NOMO-1 treated with dmso at 0.1 percent for 144 hours (cell line): ENCODE measurements around the gene KRTAP5-1.

Experiments used
- DNase-seq: peaks from one replicate; lab custom pipeline; 2025; ENCODE audit not compliant: unreplicated experiment; lab: John Stamatoyannopoulos, UW

The KRTAP5-1 gene

GRCh38 chr11:1560649-1561251, 24.3 kb downstream of the KRTAP5-1 start:
- DNase-seq: no peak

DNA sequence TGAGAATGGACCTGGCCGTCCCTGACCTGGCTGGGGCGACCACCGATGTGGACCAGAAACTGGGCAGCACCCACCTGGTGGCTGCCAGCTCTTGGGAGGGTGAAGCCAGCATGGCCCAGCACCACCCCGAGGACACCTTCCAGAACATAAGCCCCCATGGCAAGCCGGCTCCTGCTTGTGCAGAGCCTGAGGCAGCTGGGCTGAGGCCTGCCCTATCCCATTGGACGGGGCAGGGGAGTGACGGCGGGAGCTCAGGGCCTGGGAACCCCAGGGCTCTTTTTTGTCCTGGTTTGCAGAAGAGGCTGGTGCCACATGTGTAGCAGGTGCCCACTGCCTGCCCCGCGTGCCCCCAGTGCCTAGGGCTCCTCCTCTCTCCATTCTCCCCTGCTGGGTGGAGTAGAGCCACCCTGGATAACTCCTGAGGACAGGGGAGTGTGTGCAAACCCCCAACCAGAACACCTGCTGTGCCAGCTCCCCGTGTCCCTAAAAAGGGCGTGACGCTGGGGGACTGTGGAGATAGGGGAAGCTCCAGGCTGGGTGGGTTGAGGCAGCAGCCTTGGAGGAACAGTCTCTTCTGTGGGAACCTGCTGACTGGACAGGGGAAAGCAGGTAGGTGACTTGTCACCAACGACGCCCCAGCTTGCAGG, 25.0 kb downstream of the KRTAP5-1 start:
- DNase-seq: no peak

DNA sequence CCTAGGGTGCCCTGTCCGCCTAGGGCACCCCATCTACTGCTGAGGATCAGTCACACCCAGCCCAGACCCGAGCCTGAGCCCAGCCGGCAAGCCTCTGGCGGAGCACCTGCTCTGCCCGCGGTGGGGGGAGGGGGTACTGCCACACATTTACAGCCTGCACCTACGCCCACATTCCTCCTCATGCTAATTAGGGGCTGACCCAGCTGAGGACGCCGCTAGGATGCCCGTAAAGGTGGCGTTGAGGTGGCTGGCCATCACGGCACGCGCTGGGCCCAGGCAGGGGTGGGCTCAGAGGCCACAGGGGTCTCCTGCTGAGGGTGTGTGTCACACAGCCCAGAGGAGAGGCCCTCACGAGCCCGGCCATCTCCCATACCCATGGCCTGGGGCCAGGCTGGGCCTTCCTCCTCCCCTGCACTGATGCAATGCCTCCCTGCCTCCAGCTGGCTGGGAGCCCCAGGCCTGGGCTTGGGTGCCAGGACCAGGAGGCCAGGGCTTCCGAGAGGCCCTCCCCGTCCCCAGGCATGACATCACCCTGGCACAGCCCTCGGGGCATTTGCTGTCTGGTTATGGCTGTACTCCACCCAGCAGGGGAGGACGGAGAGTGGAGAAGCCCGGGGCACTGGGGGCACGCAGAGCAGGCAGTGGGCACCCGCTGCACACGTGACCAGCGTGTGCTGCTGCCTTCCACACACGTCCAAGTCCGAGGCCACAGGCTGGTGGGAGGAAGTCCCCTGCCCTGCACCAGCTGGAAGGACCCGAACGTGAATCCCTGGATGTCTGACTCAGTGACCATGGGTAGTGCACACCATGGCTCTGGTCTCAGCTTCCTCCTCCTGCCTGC, 25.8 kb downstream of the KRTAP5-1 start:
- DNase-seq: no peak

DNA sequence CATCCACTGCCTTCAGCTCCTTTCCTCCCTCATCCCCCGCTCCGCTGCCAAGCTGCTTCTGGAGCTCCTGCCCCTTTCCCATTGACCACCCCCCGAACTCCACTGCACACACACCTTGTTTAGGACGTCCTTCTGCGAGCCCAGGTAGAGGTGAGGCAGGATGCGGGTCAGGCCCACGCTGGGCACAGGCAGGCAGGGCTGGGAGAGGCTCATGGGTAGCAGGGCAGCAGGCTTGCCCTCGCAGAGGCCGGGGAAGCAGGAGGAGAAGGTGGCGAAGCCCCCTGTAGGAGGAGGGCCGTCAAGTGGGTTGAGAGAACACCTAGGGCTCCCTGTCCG, 26.3 kb downstream of the KRTAP5-1 start:
- DNase-seq: no peak

DNA sequence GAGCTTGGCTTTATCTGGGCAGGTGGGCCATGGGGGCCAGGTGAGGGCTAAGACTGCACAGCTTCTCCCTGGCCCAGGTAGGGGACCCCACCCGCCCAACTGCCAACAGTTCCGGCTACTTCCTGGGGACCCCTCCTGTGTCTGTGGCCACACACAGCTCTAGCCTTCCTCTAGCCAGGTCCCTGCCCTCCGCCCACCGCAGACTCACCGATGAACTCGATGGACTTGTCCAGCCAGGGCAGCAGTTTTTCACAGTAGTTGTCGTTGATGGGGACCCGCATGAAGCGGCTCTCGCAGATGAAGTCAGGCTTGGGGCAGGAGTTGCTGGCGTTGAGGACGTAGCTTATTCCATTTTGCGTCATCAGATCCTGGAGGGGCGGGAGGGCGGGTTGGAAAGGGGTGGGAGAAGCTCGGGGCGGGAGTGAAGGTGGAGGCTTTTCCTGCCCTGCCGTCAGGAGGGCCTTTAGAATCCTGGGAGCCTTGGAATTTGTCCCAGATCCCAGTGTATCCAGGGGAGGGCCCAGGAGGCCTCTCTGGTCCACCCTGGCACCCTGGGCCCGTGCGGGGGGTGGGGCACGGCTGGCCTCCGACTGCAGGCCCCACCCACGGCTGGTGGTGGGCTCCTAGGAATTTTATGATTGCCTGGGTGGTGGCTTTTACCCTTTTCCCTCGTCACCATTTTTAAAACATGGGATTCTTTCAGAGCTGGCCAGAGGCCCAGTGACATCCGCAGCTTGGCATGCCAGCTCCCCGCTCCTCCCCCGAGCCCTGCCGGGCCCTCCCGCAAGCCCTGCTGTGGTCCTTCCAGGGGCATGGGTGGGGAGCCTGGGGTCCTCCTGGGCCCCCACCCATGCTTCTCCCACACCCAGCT, 26.9 kb downstream of the KRTAP5-1 start:
- DNase-seq: no peak

DNA sequence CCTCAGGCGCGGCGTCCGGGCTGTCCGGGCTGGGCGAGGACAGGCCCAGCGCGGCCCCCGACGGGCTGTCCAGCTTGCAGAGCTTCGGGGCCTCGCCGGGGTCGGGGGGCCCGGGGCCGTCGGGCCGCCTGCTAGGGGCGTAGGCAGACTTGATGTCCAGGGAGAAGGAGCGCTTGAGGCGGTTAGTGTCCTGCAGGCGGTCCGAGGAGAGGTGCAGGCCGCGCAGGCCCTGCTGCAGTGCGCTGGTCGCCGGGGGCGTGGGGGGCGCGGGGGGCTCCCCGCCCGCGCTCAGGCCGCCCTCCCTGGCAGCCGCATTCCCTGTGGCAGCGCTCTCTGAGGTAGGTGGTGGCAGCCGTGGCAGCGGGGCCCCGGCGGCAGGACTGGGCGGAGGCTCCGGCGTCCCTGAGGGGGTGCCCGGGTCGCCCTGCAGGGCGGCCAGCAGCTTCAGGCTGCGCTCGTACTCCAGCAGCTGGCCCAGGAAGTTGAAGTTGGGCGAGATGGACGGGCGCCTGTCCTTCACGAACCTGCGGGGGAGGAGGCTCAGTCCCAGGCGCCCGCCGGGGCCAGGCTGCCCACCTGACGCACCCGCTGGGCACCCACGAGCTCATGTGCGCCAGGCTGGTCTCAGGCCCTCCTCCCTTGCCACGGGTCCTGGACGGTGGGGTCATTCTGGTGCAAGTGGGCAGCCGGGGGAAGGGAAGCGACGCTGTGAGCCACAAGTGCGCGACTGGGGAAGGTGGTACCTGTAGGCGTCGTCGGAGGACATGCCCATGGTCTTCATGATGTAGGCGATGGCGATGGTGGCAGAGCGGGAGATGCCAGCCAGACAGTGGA, 27.8 kb downstream of the KRTAP5-1 start:
- no peak for DNase-seq

GRCh38 chr11:1556278-1556902, 28.7 kb downstream of the KRTAP5-1 start:
- no peak for DNase-seq

- no peak for DNase-seq
These were observed 29.4 kb downstream of the KRTAP5-1 start for GRCh38 chr11:1555713-1556153.

GRCh38 chr11:1554981-1555712, 29.9 kb downstream of the KRTAP5-1 start:
- DNase-seq: no peak

- DNase-seq: no peak
These were observed 31.1 kb downstream of the KRTAP5-1 start for GRCh38 chr11:1553808-1554594.

DNA sequence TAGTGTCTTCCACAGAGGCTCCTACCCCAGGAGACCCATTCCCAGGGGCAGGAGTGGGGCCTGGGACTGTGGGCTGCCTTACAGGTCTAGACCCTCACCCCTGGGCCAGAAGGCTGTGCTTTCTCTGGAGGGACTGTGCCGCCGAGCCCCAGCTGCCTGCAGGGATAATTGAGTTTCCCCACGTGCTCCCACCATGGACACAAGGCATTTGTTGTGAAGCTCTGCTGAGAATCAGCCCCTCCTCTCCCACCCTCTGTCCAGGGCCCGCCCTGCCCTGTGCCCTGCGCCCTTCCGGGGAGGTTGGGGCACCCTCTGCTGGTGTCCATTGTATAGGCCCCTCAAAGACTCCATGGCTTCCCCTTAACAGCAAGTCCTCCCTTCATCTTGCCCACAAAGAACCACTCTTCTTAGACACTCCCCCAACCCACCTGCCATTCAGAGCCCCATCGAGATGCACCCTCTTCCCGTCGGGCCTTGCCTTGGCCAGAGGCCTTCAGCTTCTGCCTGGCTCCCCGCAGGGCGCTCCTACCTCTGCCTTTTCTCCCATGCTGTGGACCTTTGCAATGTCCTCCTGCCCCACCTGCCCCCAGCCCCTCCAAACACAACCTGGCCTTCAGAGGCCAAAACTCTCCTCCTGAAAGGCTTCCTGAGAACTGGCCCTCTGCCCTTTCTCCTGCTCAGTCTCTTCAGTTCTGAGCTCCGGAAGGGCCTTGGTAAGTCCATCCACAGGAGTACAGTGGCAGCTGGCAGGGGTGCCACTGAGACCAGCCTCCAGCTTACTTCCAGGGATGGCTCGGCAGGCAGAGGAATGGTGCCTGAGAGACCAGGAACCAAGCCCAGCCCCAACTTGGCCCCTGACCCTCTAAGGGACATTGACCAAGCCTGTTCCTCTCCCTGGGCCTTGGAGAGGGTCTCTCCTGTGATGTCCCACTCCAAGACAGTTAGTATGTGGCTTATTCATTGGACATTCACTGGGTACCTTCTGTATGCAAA, 35.4 kb downstream of the KRTAP5-1 start:
- DNase-seq: no peak

DNA sequence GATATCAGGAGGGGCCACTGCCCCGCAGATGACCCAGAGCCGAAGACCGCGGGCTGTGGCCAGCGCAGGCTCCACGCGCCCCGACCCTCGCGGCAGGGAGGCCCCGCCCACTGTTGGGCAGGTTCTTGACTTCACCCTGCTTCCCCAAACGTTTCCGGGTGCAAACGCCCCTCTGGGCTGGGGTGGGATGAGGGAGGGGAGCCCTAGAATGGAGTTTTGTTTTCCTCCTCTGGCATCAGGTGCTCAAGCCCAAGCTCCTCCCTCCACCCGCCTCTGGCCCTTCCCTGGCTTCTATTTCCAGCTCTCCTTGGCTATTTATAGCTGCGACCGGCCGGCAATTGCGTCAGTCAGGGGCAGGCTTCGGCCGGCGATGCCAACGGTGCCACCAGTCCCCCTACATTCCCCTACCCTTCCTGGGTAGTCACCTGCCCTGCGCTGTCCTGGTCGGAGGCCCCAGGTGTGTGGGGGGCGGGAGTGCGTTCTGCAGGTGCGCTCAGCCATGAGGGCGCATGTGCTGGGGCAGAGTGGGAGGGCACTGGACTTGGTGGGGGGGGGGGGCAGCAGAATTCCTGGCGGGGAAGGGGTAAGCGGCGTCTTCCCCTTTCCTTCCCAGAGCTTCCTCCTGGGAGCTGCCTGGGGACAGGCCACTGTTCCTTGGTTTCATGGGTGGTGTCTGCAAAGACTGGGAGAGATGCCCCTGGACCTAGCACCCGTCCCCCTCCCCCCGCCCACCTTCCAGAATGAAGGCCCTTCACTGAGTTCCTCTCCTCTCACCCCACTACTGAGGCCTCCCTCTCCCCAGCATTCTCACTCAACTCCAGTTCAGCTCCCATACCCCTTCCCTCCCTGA, 36.6 kb downstream of the KRTAP5-1 start:
- peak; percentile 20 for DNase-seq

DNA sequence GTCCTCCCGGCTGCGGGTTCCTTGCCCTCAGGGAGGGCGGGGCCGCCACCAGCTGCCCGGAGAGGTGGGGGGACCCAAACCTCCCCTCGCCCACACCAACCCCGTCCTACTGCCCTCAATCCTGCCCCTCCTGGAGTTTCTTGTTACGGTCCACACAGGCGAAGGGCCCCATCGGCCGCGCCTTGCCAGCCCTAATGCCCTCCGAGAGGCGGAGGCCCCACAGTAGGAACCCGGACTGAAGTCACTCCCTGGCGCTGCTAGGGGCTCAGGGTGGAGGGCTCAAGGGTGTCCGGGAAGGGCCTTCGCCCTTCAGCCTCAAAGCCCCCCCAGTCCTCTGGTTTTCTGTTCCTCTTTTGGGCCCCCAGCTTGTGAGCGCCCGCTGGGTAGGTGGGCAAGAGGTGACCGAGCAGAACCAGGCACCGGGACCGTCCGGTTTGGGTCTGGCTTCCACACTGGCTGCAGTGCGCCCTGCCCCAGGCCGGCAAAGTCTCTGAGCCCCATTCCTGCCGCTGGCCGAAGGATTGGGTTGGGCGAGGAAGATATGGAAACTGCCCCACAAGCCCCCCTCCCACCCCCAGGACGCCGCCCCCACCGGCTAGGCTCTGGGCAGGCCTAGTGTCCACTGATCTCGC, 37.5 kb downstream of the KRTAP5-1 start:
- DNase-seq: no peak

DNA sequence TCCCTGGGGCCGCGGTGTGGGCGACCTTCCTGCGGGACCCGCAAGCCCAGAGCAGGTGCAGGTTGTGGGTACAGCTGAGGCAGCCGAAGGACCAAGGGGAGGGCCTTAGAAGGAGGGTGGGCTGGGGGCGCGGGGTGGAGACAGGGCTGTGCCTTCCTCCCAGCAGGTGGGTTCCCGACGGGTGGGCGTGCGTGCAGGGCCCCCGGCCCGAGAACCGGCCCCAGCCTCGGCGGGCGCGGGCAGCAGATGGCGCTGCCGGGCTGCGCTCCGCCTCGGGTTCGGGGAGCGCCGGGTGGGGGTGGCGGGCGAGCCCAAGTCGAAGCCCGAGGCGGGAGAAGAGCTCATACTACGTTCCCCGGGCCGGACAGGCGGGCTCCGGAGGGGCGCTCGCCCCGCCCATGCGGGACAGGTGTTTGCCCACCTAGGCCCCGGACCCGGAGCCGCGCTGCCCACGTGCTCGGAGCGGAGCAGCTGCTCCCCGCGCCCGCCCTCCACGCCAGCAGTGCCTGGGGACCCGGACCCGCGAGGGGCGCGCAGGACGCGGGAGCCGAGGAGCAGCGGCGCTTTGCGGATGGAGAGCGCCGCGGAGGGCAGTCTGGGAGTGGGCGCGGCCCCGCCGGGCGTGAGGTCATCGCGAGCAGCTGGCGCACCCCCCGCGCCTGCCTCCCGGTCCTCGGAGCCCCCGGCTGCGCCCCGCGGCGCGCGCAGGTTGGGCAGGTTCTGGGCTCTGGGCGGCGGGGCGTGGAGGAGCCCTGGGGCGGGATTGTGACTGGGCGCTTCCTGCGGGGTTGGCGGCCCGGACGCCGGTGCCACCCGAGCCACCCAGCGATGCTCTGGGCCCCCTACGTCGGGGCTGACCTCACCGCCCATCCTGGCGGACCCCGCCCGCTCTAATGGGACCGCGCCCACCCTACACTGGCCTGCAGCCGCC, 38.3 kb downstream of the KRTAP5-1 start:
- DNase-seq: peak; percentile 25

DNA sequence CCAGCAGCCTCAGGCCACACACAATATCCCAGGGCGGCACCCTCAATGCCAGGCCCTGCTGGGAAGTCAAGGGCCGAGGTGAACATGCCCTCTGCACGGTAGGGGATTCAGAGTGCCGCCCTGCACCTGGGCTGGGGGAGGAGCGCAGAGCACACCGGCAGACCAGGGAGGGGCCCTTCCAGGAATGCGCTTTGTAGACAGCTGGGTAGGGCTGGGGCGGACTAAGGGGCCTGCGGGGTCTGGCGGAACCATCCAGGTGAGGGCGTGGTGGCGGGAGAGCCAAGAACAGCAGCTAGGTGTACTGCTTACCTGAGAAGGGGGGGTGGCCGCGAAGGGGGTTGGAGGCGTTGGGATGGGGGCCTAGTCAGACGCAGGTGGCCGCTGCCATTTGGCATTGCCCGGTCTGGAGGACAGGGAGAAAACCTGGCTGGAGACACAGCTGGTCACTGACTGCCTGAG, 39.0 kb downstream of the KRTAP5-1 start:
- no peak for DNase-seq
